ENCODE data around the gene PCDH9.

The PCDH9 gene

DNA sequence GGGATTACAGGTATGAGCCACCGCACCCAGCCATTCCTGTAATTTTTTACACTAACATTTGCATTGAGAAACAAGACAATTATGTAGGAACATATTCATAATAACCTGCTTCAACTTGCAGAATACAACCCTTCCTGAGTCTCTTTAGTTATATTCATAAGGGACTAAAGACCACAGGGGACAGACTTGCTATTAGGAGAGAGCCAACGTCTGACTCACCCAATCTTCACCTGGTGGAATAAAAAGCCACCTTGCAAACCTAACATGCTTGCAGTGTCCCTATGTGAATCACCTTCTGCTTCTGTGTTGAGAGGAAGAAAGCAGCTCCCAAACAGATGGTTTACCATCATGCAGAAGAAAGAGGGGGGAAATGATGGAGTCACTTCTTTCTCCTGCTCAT lies 456.1 kb downstream of the PCDH9 start:
- DNase-seq (ENCODE audit: low spot score): no peak

DNA sequence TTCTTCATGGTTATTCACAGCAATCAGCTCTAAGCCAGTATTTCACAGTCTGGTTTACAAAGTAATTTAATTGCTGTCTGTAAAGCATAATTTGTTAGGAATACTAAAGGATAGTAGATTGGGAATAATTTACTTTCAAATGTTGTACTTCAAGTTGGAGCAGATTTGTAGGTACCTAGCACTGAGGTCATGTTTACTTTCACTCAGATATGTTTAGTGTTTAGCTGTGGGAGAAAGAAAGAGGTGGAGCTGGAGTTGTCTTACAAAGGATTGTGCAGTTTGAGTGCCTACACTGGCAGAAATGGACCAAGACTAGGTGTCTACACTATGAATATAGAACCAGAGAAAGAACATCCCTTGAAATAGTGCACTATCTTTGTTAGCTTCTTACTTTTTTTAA lies 464.6 kb downstream of the PCDH9 start:
- no peak for DNase-seq (ENCODE audit: low spot score)

- peak; percentile 15 for DNase-seq (ENCODE audit: low spot score)
These were observed 469.5 kb downstream of the PCDH9 start for GRCh38 chr13:66760678-66761077.

- DNase-seq (ENCODE audit: low spot score): no peak
These were observed 470.2 kb downstream of the PCDH9 start for GRCh38 chr13:66759919-66760318.

DNA sequence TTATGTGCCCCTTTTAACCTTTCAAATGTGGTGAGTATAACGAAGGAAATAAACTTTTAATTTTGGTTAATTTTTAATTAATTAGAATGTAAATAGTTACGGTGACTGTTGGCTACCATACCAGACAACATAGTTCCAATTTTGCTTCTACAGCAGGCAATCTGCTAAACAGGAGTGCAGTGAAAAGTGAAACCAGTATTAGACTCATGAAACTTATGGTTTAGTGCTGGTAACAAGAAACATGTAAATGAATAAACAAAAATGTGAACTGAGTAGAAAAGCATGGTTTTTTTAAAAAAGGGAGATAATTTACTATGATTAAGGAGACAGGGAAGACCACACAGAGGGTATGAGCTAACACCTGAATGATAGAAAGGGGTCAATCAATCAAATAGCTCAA lies 478.4 kb downstream of the PCDH9 start:
- DNase-seq (ENCODE audit: low spot score): no peak

- no peak for DNase-seq (ENCODE audit: low spot score)
These were observed 481.4 kb downstream of the PCDH9 start for GRCh38 chr13:66748712-66749111.

DNA sequence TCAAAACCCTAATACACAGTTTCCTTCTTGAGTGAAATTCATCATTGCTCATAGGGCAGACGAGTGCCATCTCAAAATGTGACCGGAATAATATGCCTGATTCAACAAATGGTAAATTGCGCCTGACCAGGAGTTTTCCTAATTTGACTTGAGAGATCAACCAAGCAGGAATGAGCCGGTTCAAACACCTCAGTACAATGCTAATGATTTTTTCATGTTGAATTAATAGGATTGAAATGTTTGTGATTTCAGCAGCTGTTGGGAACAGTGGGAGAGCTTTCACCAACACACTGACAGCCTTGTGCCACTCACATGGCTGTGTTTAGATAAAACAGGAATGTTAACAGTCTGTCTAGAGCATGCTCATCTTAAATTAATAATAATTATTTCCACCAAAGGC lies 484.8 kb downstream of the PCDH9 start:
- DNase-seq (ENCODE audit: low spot score): no peak

DNA sequence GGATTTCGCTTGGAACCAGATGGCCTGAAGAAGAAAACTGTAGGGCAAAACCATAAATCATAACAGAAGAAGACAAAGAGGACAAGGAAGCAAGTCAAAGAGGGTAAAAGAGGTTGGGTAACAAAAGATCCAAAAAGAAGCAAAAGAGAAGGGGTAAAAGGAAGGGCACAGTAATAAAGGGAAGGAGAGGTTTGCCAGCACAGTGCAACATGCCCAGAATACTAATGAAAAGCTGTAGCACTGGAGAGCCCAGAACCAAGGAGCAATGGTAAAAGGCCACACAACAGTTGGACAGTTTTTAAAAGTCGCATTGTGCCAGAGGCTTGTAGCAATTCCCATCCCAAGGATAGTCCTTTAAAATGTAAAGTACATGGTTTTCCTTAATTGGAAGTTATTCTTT lies 506.6 kb downstream of the PCDH9 start:
- DNase-seq (ENCODE audit: low spot score): no peak

DNA sequence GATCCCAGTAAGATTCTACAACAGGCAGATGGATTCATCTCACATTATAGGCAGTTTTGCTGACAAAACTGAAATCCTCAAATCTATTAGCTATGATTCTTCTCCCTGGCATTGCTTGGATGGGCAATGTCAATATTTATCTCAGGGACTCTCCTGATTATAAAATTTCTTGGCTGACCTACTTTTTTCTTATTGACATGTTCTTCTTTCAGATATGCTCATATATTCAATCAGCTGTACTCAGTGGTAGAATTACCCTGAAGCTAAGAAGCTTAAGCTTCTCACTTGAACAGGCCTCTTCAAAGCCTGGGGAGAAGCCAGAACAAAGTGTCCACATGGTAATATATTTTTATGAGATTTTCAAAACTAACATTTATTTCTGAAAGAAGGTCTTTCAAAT lies 513.6 kb downstream of the PCDH9 start:
- DNase-seq (ENCODE audit: low spot score): no peak

- DNase-seq (ENCODE audit: low spot score): no peak
These were observed 515.3 kb downstream of the PCDH9 start for GRCh38 chr13:66714795-66715194.

DNA sequence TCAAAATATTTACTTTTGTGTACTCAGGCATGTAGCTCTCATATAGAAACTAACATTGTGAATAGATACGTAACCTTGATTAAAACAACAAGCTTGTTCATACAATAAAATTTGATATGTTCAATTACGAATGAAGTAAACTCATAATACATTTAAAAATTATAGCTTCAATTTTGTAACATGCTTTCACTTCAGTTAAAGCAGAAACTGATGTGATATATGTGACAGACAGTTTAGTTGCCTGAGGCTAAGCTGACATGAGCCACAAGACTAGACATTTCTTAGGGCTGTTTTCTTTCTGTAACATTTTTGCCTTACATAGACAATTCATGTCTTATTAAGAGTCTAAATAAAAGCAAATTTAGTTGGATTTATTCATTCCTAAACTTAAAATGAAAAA lies 526.0 kb downstream of the PCDH9 start:
- no peak for DNase-seq (ENCODE audit: low spot score)

GRCh38 chr13:66703597-66703996 lies 526.5 kb downstream of the PCDH9 start:
- no peak for DNase-seq (ENCODE audit: low spot score)

GRCh38 chr13:66700117-66700601 lies 530.0 kb downstream of the PCDH9 start:
- DNase-seq (ENCODE audit: low spot score): no peak

- no peak for DNase-seq (ENCODE audit: low spot score)
These were observed 536.5 kb downstream of the PCDH9 start for GRCh38 chr13:66693656-66694055.

DNA sequence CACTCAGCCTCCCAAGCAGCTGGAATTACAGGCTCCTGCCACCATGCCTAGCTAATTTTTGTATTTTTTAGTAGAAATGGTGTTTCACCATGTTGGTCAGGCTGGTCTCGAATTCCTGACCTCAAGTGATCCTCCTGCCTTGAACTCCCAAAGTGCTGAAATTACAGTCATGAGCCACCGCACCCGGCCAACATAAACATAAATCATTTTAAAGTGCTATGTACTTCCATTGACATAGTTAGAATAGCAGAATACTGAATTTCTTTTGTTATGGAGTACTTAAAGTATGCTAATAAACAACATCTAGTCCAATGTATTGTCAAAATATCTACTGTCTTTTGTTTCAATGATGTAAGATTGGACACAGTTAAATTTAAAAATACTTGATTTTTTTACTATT lies 539.0 kb downstream of the PCDH9 start:
- DNase-seq (ENCODE audit: low spot score): no peak

DNA sequence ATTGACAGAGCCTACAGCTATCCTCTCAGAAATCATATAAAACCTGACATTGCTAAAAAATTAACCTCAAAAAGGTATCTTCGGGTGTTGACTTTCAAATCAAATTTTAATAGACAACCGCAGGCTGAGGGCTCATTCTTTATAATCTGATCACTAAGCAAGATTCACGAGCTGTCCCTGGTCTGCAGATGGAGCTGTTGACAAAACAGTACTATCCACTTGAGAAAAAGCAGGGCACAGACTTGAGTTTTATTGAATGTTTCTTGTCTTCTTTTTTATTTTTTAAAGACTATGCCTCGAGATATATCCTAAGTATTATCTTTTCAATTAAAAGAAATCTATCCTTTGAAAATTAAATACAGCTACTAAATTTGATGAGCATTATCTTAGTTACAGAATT lies 540.5 kb downstream of the PCDH9 start:
- DNase-seq (ENCODE audit: low spot score): peak; percentile 45

DNA sequence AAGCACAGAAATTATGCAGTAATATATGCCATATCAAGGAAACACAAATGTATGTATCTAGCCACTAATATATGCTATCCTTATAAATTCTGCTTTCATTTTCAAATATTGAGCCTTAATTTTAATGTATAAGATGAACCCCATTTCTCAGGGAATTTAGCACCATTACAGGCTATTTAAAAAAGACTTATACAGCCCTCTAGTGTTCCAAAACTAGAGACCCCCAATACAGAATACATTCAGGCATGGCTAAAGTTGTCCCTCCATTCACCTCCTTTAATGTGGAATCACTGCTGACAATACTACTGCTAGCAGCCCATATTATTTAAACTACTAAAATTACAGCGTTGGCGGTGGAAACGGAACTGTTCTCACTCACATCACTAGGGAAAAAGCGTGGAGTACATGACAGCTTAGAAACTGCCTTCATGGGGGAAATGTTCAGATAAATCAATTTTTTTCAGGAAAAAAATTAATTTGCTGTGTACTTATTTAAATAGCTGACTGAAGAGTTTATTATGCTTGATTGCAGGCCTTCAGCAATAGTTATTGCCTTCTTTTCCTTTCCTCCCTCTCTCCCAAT lies 541.0 kb downstream of the PCDH9 start:
- no peak for DNase-seq (ENCODE audit: low spot score)

- no peak for DNase-seq (ENCODE audit: low spot score)
These were observed 548.7 kb downstream of the PCDH9 start for GRCh38 chr13:66681403-66681802.

DNA sequence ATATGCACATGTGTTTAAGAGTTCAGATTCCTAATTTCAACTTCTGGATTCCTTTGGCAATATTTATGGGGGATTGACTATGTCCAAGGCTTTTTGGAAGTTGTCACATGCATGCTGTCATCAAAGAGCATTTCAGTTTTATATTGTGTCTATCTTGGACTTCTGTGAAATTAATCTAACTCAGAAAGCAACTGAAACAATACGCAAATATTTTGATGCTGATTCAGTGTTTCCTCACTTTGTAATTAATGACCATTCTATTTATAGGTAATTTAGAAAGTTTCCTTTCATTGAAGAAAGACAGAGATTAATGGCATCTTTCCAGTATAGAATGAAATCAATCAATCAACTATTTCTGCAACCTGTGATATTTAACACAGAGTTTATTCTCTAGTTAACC lies 550.1 kb downstream of the PCDH9 start:
- no peak for DNase-seq (ENCODE audit: low spot score)

- no peak for DNase-seq (ENCODE audit: low spot score)
These were observed 554.5 kb downstream of the PCDH9 start for GRCh38 chr13:66675620-66676019.

- DNase-seq (ENCODE audit: low spot score): no peak
These were observed 556.7 kb downstream of the PCDH9 start for GRCh38 chr13:66673401-66673800.

- DNase-seq (ENCODE audit: low spot score): peak; percentile 86
These were observed 564.1 kb downstream of the PCDH9 start for GRCh38 chr13:66665991-66666390.

GRCh38 chr13:66663711-66664110 lies 566.4 kb downstream of the PCDH9 start:
- DNase-seq (ENCODE audit: low spot score): peak; percentile 39

DNA sequence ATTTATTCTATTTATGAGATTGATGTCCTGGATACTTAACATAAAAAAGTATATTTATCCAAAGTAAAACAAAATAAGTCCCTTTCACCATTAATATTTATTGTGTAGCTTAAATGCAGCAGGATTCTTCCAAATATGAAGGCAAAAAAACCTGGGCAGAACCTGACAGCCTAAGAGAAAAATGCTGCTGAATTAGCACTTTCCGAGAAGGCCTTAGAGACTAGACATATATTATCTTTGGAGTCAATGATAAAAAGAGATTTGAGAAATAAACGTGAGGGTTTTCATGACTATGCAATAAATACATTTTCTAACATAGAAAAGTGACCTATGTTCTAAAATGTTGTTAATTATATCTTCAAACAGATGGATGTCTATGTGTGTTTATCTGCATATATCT lies 566.9 kb downstream of the PCDH9 start:
- DNase-seq (ENCODE audit: low spot score): no peak

Data from SK-N-DZ (cell line).